Measurements from ENCODE around the gene SREK1. TPM values are rescaled to one million over a fixed set of nuclear protein-coding genes. Genes with fewer than 3 reads are reported as not detected.

Gene SREK1
- total and polyA plus RNA-seq, 2 donors (not counting 3 experiments of a cell fraction or from before 2014, with no cell fraction given) = 27.4 to 78.6 TPM

DNA sequence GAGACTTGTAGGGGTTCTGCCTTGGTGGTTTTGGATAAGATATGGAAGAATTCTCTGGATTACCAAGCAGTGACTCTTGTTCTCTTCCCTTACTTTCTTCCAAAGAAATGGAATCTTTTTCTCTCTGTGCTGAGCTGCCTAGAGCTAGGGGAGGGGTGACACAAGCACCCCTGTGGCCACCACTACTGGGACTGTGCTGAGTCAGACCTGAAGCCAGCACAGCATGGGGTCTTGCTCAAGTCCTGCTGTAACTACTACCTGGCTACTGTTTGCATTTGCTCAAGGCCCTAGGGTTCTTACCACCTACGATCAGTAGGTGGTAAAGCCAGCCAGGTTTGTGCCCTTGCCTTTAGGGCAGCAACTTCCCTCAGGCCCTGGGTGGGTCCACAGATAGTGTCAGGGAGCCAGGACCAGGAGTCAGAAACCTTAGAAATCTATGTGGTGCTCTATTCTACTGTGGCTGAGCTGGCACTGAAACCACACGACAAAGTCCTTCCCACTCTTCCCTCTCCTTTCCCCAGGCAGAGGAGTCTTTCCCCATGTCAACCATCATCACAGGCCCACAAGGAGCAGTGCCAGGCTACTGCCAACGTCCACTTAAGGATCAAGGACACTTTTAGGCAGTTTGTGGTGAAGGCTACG lies 53.8 kb downstream of the SREK1 start:
- no peak for DNase-seq (ENCODE audit: low read depth, low spot score)
- no peak for FAIRE-seq
- dilution Hi-C loops (cut with MboI; ENCODE audit: extremely low pct_ligation_motif_present, low sequenced_read_pairs) = no loop called here
- Histone ChIP-seq H3K4me3 (replicated peaks in 1 of 3; ENCODE audit: insufficient read depth in 1 of 3, low read depth in 1 of 3, low read length in 3 of 3) (no peak overlapping the region), H3K79me2 (ENCODE audit: control insufficient read depth, insufficient read depth, low read length) (no peaks in the 10 kb centered on the region), H3K27me3 (ENCODE audit: control insufficient read depth in 2 of 2, insufficient read depth in 2 of 2, low read length in 2 of 2) (no peaks in the 10 kb centered on the region), H3K4me2 (ENCODE audit: insufficient read depth, low read length) (no peak overlapping the region), H3K36me3 (ENCODE audit: control insufficient read depth in 2 of 2, extremely low read depth in 1 of 2, insufficient read depth in 2 of 2, low read length in 2 of 2) (no peaks in the 10 kb centered on the region), H3K9ac (replicated peaks; ENCODE audit: extremely low read depth, insufficient read depth, low read length) (no peak overlapping the region), H3K9me1 (replicated peaks; ENCODE audit: control insufficient read depth, extremely low read depth, insufficient read depth, low read length) (no peaks in the 10 kb centered on the region), H3K9me3 (replicated peaks; ENCODE audit: control insufficient read depth, insufficient read depth, low read length) (no peaks in the 10 kb centered on the region), H3K27ac (ENCODE audit: insufficient read depth, low read depth, low read length) (no peak overlapping the region), H3K4me1 (ENCODE audit: control insufficient read depth, extremely low read depth, insufficient read depth, low read length) (no peaks in the 10 kb centered on the region), H4K20me1 (replicated peaks; ENCODE audit: control insufficient read depth, extremely low read depth, insufficient read depth, low read length) (no peaks in the 10 kb centered on the region), H2AFZ (ENCODE audit: low read depth, low read length) (no peak overlapping the region)
- no TSS peak for BruUV-seq (replicated peaks)
- intact Hi-C loops (cut with micrococcal nuclease) = no loop called here
- ChIA-PET POLR2A (no interaction called here), CTCF (no interaction called here)
- TF ChIP-seq POLR2A (IDR thresholded peaks at IDR 0.05; ENCODE audit: low read depth, low read length) (no peak), EZH2 (IDR thresholded peaks at IDR 0.05; ENCODE audit: borderline replicate concordance, low read depth, low read length, severe bottlenecking) (no peak), GATA2 (IDR thresholded peaks at IDR 0.05; ENCODE audit: insufficient read depth, insufficient read length, low read depth, low read length) (no peak), POLR2AphosphoS5 (IDR thresholded peaks at IDR 0.05; ENCODE audit: insufficient read depth, low read depth, low read length) (no peak), MYC (IDR thresholded peaks at IDR 0.05; ENCODE audit: low read depth, low read length) (no peak), FOS (IDR thresholded peaks at IDR 0.05; ENCODE audit: borderline replicate concordance, insufficient read depth, low read length) (no peak), JUN (IDR thresholded peaks at IDR 0.05; ENCODE audit: borderline replicate concordance, insufficient read depth, insufficient read length, low read depth) (no peak)
- TF ChIP-seq, protein P1, sequence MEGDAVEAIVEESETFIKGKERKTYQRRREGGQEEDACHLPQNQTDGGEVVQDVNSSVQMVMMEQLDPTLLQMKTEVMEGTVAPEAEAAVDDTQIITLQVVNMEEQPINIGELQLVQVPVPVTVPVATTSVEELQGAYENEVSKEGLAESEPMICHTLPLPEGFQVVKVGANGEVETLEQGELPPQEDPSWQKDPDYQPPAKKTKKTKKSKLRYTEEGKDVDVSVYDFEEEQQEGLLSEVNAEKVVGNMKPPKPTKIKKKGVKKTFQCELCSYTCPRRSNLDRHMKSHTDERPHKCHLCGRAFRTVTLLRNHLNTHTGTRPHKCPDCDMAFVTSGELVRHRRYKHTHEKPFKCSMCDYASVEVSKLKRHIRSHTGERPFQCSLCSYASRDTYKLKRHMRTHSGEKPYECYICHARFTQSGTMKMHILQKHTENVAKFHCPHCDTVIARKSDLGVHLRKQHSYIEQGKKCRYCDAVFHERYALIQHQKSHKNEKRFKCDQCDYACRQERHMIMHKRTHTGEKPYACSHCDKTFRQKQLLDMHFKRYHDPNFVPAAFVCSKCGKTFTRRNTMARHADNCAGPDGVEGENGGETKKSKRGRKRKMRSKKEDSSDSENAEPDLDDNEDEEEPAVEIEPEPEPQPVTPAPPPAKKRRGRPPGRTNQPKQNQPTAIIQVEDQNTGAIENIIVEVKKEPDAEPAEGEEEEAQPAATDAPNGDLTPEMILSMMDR (IDR thresholded peaks at IDR 0.05; ENCODE audit: extremely low read depth in 1 of 2, insufficient read depth in 1 of 2, low read depth in 1 of 2, low read length in 2 of 2) = no peak
- TF ChIP-seq, protein P2, sequence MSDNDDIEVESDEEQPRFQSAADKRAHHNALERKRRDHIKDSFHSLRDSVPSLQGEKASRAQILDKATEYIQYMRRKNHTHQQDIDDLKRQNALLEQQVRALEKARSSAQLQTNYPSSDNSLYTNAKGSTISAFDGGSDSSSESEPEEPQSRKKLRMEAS (IDR thresholded peaks at IDR 0.05; ENCODE audit: insufficient read depth, insufficient read length) = no peak
